ENCODE data around the gene TANGO6.
"Not testable (repeated sequence)": the region's sequence is repeated elsewhere in the genome, so short reads cannot be mapped to it uniquely, and the experiment has no call there.

TANGO6 gene

GRCh38 chr16:69056421-69056820, 213.1 kb downstream of the TANGO6 start:
- H3K36me3 ChIP-seq (ENCODE audit: control insufficient read depth, insufficient read depth, low read length), result no peaks in the 10 kb centered on the region
- H3K27me3 ChIP-seq (ENCODE audit: control insufficient read depth, insufficient read depth, low read length), result no peaks in the 10 kb centered on the region
- no peak overlapping the region for H3K9ac ChIP-seq (ENCODE audit: low read depth, low read length)
- H3K4me3 ChIP-seq (ENCODE audit: low read depth, low read length), result no peak overlapping the region
- H3K4me1 ChIP-seq (ENCODE audit: control insufficient read depth, insufficient read depth, low read length), result peaks cover 4% of the 10 kb centered on the region
- no peaks in the 10 kb centered on the region for H3K9me3 ChIP-seq (ENCODE audit: control insufficient read depth, insufficient read depth, low read length)

- Histone ChIP-seq H3K36me3 (ENCODE audit: control insufficient read depth, insufficient read depth, low read length) (no peaks in the 10 kb centered on the region), H3K27me3 (ENCODE audit: control insufficient read depth, insufficient read depth, low read length) (no peaks in the 10 kb centered on the region), H3K4me1 (ENCODE audit: control insufficient read depth, insufficient read depth, low read length) (peaks cover 4% of the 10 kb centered on the region), H3K4me3 (ENCODE audit: low read depth, low read length) (no peak overlapping the region), H3K9ac (ENCODE audit: low read depth, low read length) (no peak overlapping the region), H3K9me3 (ENCODE audit: control insufficient read depth, insufficient read depth, low read length) (no peaks in the 10 kb centered on the region)
These were observed 214.4 kb downstream of the TANGO6 start for GRCh38 chr16:69057400-69058378.

- not testable (repeated sequence) for H3K9ac ChIP-seq (ENCODE audit: low read depth, low read length); H3K9me3 ChIP-seq (ENCODE audit: control insufficient read depth, insufficient read depth, low read length)
- H3K4me1 ChIP-seq (ENCODE audit: control insufficient read depth, insufficient read depth, low read length), result peaks cover 12% of the 10 kb centered on the region
These were observed 220.2 kb downstream of the TANGO6 start for GRCh38 chr16:69063491-69063890.

GRCh38 chr16:69064124-69064763, 220.9 kb downstream of the TANGO6 start:
- no peak overlapping the region for H3K9ac ChIP-seq (ENCODE audit: low read depth, low read length)
- peaks cover 12% of the 10 kb centered on the region for H3K4me1 ChIP-seq (ENCODE audit: control insufficient read depth, insufficient read depth, low read length)
- H3K9me3 ChIP-seq (ENCODE audit: control insufficient read depth, insufficient read depth, low read length), result no peaks in the 10 kb centered on the region
- H3K27me3 ChIP-seq (ENCODE audit: control insufficient read depth, insufficient read depth, low read length), result no peaks in the 10 kb centered on the region
- H3K36me3 ChIP-seq (ENCODE audit: control insufficient read depth, insufficient read depth, low read length), result no peaks in the 10 kb centered on the region
- H3K4me3 ChIP-seq (ENCODE audit: low read depth, low read length), result no peak overlapping the region

More at GRCh38 chr16:69063491-69063890, 220.2 kb downstream of the TANGO6 start:
- not testable (repeated sequence) for H3K27me3 ChIP-seq (ENCODE audit: control insufficient read depth, insufficient read depth, low read length); H3K4me3 ChIP-seq (ENCODE audit: low read depth, low read length); H3K36me3 ChIP-seq (ENCODE audit: control insufficient read depth, insufficient read depth, low read length)

GRCh38 chr16:69064764-69065313, 221.5 kb downstream of the TANGO6 start:
- Histone ChIP-seq H3K4me1 (ENCODE audit: control insufficient read depth, insufficient read depth, low read length) (peaks cover 12% of the 10 kb centered on the region), H3K9ac (ENCODE audit: low read depth, low read length) (no peak overlapping the region), H3K4me3 (ENCODE audit: low read depth, low read length) (no peak overlapping the region), H3K36me3 (ENCODE audit: control insufficient read depth, insufficient read depth, low read length) (no peaks in the 10 kb centered on the region), H3K27me3 (ENCODE audit: control insufficient read depth, insufficient read depth, low read length) (no peaks in the 10 kb centered on the region), H3K9me3 (ENCODE audit: control insufficient read depth, insufficient read depth, low read length) (no peaks in the 10 kb centered on the region)

GRCh38 chr16:69069504-69069903, 226.2 kb downstream of the TANGO6 start:
- H3K9me3 ChIP-seq (ENCODE audit: control insufficient read depth, insufficient read depth, low read length), result no peaks in the 10 kb centered on the region
- H3K9ac ChIP-seq (ENCODE audit: low read depth, low read length), result no peak overlapping the region
- no peak overlapping the region for H3K4me3 ChIP-seq (ENCODE audit: low read depth, low read length)
- H3K27me3 ChIP-seq (ENCODE audit: control insufficient read depth, insufficient read depth, low read length), result no peaks in the 10 kb centered on the region
- H3K36me3 ChIP-seq (ENCODE audit: control insufficient read depth, insufficient read depth, low read length), result no peaks in the 10 kb centered on the region
- peaks cover 30% of the 10 kb centered on the region for H3K4me1 ChIP-seq (ENCODE audit: control insufficient read depth, insufficient read depth, low read length)

GRCh38 chr16:69071036-69071435, 227.7 kb downstream of the TANGO6 start:
- Histone ChIP-seq H3K9ac (ENCODE audit: low read depth, low read length) (no peak overlapping the region), H3K27me3 (ENCODE audit: control insufficient read depth, insufficient read depth, low read length) (no peaks in the 10 kb centered on the region), H3K9me3 (ENCODE audit: control insufficient read depth, insufficient read depth, low read length) (no peaks in the 10 kb centered on the region), H3K36me3 (ENCODE audit: control insufficient read depth, insufficient read depth, low read length) (no peaks in the 10 kb centered on the region), H3K4me1 (ENCODE audit: control insufficient read depth, insufficient read depth, low read length) (peaks cover 21% of the 10 kb centered on the region), H3K4me3 (ENCODE audit: low read depth, low read length) (no peak overlapping the region)

GRCh38 chr16:69072640-69072974, 229.3 kb downstream of the TANGO6 start:
- Histone ChIP-seq H3K27me3 (ENCODE audit: control insufficient read depth, insufficient read depth, low read length) (no peaks in the 10 kb centered on the region), H3K36me3 (ENCODE audit: control insufficient read depth, insufficient read depth, low read length) (no peaks in the 10 kb centered on the region), H3K4me1 (ENCODE audit: control insufficient read depth, insufficient read depth, low read length) (peaks cover 32% of the 10 kb centered on the region), H3K4me3 (ENCODE audit: low read depth, low read length) (no peak overlapping the region), H3K9ac (ENCODE audit: low read depth, low read length) (no peak overlapping the region), H3K9me3 (ENCODE audit: control insufficient read depth, insufficient read depth, low read length) (no peaks in the 10 kb centered on the region)

- no peak overlapping the region for H3K4me3 ChIP-seq (ENCODE audit: low read depth, low read length)
- H3K9me3 ChIP-seq (ENCODE audit: control insufficient read depth, insufficient read depth, low read length), result no peaks in the 10 kb centered on the region
- H3K27me3 ChIP-seq (ENCODE audit: control insufficient read depth, insufficient read depth, low read length), result no peaks in the 10 kb centered on the region
- peaks cover 34% of the 10 kb centered on the region for H3K4me1 ChIP-seq (ENCODE audit: control insufficient read depth, insufficient read depth, low read length)
- H3K9ac ChIP-seq (ENCODE audit: low read depth, low read length), result no peak overlapping the region
- no peaks in the 10 kb centered on the region for H3K36me3 ChIP-seq (ENCODE audit: control insufficient read depth, insufficient read depth, low read length)
These were observed 229.9 kb downstream of the TANGO6 start for GRCh38 chr16:69073181-69073702.

GRCh38 chr16:69077251-69077650, 233.9 kb downstream of the TANGO6 start:
- H3K9ac ChIP-seq (ENCODE audit: low read depth, low read length), result no peak overlapping the region
- H3K36me3 ChIP-seq (ENCODE audit: control insufficient read depth, insufficient read depth, low read length), result no peaks in the 10 kb centered on the region

GRCh38 chr16:69078073-69078472, 234.7 kb downstream of the TANGO6 start:
- no peaks in the 10 kb centered on the region for H3K9me3 ChIP-seq (ENCODE audit: control insufficient read depth, insufficient read depth, low read length)
- H3K9ac ChIP-seq (ENCODE audit: low read depth, low read length), result no peak overlapping the region
- no peaks in the 10 kb centered on the region for H3K36me3 ChIP-seq (ENCODE audit: control insufficient read depth, insufficient read depth, low read length)
- no peak overlapping the region for H3K4me3 ChIP-seq (ENCODE audit: low read depth, low read length)
- no peaks in the 10 kb centered on the region for H3K27me3 ChIP-seq (ENCODE audit: control insufficient read depth, insufficient read depth, low read length)
- peaks cover 24% of the 10 kb centered on the region for H3K4me1 ChIP-seq (ENCODE audit: control insufficient read depth, insufficient read depth, low read length)

More at GRCh38 chr16:69077251-69077650, 233.9 kb downstream of the TANGO6 start:
- H3K4me3 ChIP-seq (ENCODE audit: low read depth, low read length), result no peak overlapping the region
- no peaks in the 10 kb centered on the region for H3K27me3 ChIP-seq (ENCODE audit: control insufficient read depth, insufficient read depth, low read length)
- H3K4me1 ChIP-seq (ENCODE audit: control insufficient read depth, insufficient read depth, low read length), result peaks cover 32% of the 10 kb centered on the region
- no peaks in the 10 kb centered on the region for H3K9me3 ChIP-seq (ENCODE audit: control insufficient read depth, insufficient read depth, low read length)

All from iPS-15b (cell line).